Measurements from ENCODE around the gene SHISA7. TPM values are rescaled to one million over a fixed set of nuclear protein-coding genes. Genes with fewer than 3 reads are reported as not detected.
"Not testable (repeated sequence)": the region's sequence is repeated elsewhere in the genome, so short reads cannot be mapped to it uniquely, and the experiment has no call there.

SHISA7 gene
- total and polyA plus RNA-seq, 10 donors, result 0.03 to 0.27 TPM; not detected in 8

DNA sequence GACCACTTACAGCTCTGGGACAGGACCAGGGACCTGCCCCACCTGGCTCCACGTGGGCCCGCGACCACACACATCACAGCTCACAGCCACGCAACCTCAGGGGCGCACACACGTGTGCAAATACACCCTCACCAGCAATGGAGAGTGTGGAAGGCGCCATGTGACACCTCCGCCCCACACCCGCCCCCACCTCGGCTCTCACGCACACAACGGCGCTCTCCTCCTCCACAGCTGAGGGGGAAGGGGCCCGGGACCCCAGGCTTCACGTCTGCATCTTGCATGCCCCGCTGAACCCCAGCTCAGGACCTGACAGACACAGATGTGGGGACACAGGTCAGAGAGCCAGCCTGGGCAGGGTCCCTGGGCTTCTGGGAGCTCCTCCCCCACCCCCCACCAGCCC, 6.4 kb upstream of the SHISA7 start:
- H3K27ac ChIP-seq, result no peak overlapping the region
- peaks cover 0 to 9% (median 3%) of the 10 kb centered on the region in 6 donors for H3K36me3 ChIP-seq
- no peak for TF ChIP-seq POLR2A (IDR thresholded peaks at IDR 0.05)
- no peak overlapping the region for H3K4me3 ChIP-seq
- 37 to 46% (median 39%) methylated on average over 6 to 16 of the region's 16 CpGs for WGBS, 5 donors
- DNase-seq, result no peak
- H3K27me3 ChIP-seq (replicated peaks in 1 of 7), result peaks cover 8 to 76% (median 40%) of the 10 kb centered on the region in 7 donors
- no peaks in the 10 kb centered on the region for H3K9me3 ChIP-seq
- intact Hi-C loops (cut with DNase I; ENCODE audit: low total_unique reads), result no loop called here
- H3K4me1 ChIP-seq, result peaks cover 10 to 24% (median 20%) of the 10 kb centered on the region in 6 donors

DNA sequence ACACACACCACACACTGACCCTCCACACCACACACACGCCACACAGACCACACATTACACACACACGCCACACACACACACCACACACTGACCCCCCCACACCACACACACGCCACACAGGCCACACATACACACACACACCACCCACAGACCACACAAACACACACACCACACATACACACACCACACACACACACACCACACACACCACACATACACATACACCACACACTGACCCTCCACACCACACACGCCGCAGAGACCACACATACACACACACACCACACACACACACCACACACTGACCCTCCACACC, 5.0 kb upstream of the SHISA7 start:
- intact Hi-C loops (cut with DNase I; ENCODE audit: low total_unique reads); H3K4me3 ChIP-seq; H3K27ac ChIP-seq; DNase-seq; H3K9me3 ChIP-seq; H3K36me3 ChIP-seq: not testable (repeated sequence)
- 84 to 91% (median 87%) methylated on average over 5 of the region's 5 CpGs for WGBS, 5 donors
- H3K27me3 ChIP-seq (replicated peaks in 1 of 7), result peaks cover 8 to 87% (median 51%) of the 10 kb centered on the region in 7 donors
- peaks cover 10 to 27% (median 19%) of the 10 kb centered on the region in 6 donors for H3K4me1 ChIP-seq

DNA sequence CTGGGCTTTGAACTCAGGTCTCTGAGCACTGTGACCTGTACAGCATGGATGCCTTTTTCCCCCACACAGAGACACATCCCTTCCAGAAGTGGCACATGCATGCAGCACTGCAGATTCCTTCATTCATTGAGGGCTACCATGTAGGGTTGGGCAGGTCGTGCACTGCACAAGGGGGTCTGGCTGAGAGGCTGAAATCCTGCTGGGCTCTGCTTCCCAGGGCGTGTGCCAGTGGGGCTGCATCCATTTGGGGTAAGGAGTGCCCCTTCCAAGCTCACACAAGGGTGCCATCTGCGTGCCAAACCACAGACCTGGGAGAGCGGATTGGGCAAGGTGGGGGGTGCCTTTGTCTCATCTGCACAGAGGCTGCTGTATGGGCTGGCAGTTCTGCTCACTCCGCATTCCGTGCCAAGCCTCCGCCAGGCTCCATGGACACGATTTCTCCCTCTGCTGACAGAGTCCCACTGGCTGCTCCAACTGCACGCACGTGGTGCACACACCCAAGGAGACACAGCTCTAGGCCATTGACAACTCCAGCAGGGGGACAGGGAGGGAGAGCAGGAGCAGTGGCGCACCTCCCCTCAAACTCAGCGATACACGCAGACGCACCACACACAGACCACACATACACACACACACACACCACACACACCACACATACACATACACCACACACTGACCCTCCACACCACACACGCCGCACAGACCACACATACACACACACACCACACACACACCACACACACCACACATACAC, 4.5 kb upstream of the SHISA7 start:
- no peaks in the 10 kb centered on the region for H3K9me3 ChIP-seq
- intact Hi-C loops (cut with DNase I; ENCODE audit: low total_unique reads), result no loop called here
- H3K36me3 ChIP-seq, result no peaks in the 10 kb centered on the region
- DNase-seq, result no peak
- H3K27me3 ChIP-seq (replicated peaks in 1 of 7), result peaks cover 8 to 87% (median 52%) of the 10 kb centered on the region in 7 donors
- H3K4me1 ChIP-seq, result peaks cover 10 to 27% (median 17%) of the 10 kb centered on the region in 6 donors
- no peak overlapping the region for H3K27ac ChIP-seq
- TF ChIP-seq, protein P1, sequence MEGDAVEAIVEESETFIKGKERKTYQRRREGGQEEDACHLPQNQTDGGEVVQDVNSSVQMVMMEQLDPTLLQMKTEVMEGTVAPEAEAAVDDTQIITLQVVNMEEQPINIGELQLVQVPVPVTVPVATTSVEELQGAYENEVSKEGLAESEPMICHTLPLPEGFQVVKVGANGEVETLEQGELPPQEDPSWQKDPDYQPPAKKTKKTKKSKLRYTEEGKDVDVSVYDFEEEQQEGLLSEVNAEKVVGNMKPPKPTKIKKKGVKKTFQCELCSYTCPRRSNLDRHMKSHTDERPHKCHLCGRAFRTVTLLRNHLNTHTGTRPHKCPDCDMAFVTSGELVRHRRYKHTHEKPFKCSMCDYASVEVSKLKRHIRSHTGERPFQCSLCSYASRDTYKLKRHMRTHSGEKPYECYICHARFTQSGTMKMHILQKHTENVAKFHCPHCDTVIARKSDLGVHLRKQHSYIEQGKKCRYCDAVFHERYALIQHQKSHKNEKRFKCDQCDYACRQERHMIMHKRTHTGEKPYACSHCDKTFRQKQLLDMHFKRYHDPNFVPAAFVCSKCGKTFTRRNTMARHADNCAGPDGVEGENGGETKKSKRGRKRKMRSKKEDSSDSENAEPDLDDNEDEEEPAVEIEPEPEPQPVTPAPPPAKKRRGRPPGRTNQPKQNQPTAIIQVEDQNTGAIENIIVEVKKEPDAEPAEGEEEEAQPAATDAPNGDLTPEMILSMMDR (IDR thresholded peaks at IDR 0.05 in 8 of 11, conservative IDR thresholded peaks at IDR 0.05 in 3 of 11), result no peak
- no peak for TF ChIP-seq POLR2A (IDR thresholded peaks at IDR 0.05)
- no peak for TF ChIP-seq POLR2AphosphoS5 (IDR thresholded peaks at IDR 0.05)
- H3K4me3 ChIP-seq, result no peak overlapping the region
- 27 to 42% (median 41%) methylated on average over 15 to 16 of the region's 16 CpGs for WGBS, 5 donors

DNA sequence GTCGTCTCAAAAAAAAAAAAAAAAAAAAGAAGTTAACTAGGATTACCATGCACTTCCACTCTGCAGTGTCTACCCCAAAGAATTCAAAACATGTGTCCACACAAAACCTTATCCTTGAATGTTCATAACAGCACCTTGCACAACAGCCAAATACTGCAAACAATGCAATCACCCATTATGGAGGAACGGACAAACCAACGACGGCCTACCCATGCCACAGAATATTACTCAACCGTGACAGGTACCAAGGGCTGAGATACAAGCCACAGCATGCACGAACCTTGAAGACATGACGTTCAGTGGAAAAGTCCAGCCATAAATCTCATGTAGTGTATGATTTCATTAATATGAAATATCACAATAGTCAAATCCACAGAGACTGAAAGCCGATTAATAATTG, 3.0 kb upstream of the SHISA7 start:
- Histone ChIP-seq H3K4me3 (no peak overlapping the region), H3K9me3 (no peaks in the 10 kb centered on the region), H3K36me3 (no peaks in the 10 kb centered on the region), H3K27me3 (replicated peaks in 1 of 7) (peaks cover 3 to 87% (median 52%) of the 10 kb centered on the region in 7 donors), H3K4me1 (peaks cover 8 to 26% (median 17%) of the 10 kb centered on the region in 6 donors), H3K27ac (no peak overlapping the region)
- intact Hi-C loops (cut with DNase I; ENCODE audit: low total_unique reads), result no loop called here
- WGBS, 5 donors, result 52 to 74% (median 58%) methylated on average over 8 of the region's 8 CpGs
- no peak for DNase-seq
- TF ChIP-seq, protein P1 (IDR thresholded peaks at IDR 0.05 in 8 of 11, conservative IDR thresholded peaks at IDR 0.05 in 3 of 11), result no peak
- TF ChIP-seq POLR2AphosphoS5 (IDR thresholded peaks at IDR 0.05) (no peak), POLR2A (IDR thresholded peaks at IDR 0.05) (no peak)

DNA sequence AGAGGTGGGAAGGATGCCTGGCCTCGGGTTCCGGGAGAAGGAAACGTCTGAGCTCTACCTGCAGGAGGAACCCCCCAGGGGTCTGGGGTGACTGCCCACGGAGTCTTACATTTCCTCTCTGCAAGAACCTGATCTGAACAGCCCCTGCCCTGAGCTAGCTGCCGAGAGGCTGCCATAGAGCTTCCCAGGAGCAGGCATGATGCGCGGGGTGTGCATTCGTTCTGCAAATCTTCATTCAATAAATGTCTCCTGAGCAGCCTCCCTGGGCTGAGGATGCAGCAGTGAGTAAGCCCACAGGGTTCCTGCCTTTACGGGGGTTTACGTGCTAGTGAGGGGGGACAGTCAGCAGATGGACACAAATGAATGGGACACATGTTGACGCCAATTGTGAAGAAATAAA, 1.5 kb upstream of the SHISA7 start:
- TF ChIP-seq POLR2A (IDR thresholded peaks at IDR 0.05) (no peak), POLR2AphosphoS5 (IDR thresholded peaks at IDR 0.05) (no peak)
- TF ChIP-seq, protein P1 (IDR thresholded peaks at IDR 0.05 in 8 of 11, conservative IDR thresholded peaks at IDR 0.05 in 3 of 11), result no peak
- no peak overlapping the region for H3K27ac ChIP-seq
- H3K9me3 ChIP-seq, result no peaks in the 10 kb centered on the region
- WGBS, 5 donors, result 47 to 50% (median 49%) methylated on average over 11 of the region's 11 CpGs
- H3K4me3 ChIP-seq, result no peak overlapping the region
- H3K27me3 ChIP-seq (replicated peaks in 1 of 7), result peaks cover 7 to 89% (median 61%) of the 10 kb centered on the region in 7 donors
- intact Hi-C loops (cut with DNase I; ENCODE audit: low total_unique reads), result no loop called here
- no peaks in the 10 kb centered on the region for H3K36me3 ChIP-seq
- DNase-seq, result no peak
- peaks cover 11 to 35% (median 26%) of the 10 kb centered on the region in 6 donors for H3K4me1 ChIP-seq

Measured in spleen (tissue), 11 donors.